ENCODE measurements around the gene OR10AD1.

The OR10AD1 gene

GRCh38 chr12:48180857-48181495 is 22.1 kb downstream of the OR10AD1 start:
- Histone ChIP-seq H3K4me3 (ENCODE audit: low read depth, low read length) (no peak overlapping the region), H2AFZ (ENCODE audit: low read length, unreplicated experiment) (no peak overlapping the region), H3K27me3 (ENCODE audit: insufficient read depth, low read length) (peaks cover 73% of the 10 kb centered on the region), H3K79me2 (ENCODE audit: control insufficient read depth, insufficient read depth, low read length, unreplicated experiment) (no peaks in the 10 kb centered on the region), H3K36me3 (ENCODE audit: insufficient read depth, low read length) (no peaks in the 10 kb centered on the region), H3K27ac (ENCODE audit: low read depth, low read length) (no peak overlapping the region), H3K4me1 (ENCODE audit: control insufficient read depth, insufficient read depth, low read length, unreplicated experiment) (no peaks in the 10 kb centered on the region)

GRCh38 chr12:48180424-48180823 is 22.7 kb downstream of the OR10AD1 start:
- no peak overlapping the region for H3K4me3 ChIP-seq (ENCODE audit: low read depth, low read length)

GRCh38 chr12:48179466-48179865 is 23.6 kb downstream of the OR10AD1 start:
- Histone ChIP-seq H3K4me1 (ENCODE audit: control insufficient read depth, insufficient read depth, low read length, unreplicated experiment) (no peaks in the 10 kb centered on the region), H3K27ac (ENCODE audit: low read depth, low read length) (no peak overlapping the region), H3K79me2 (ENCODE audit: control insufficient read depth, insufficient read depth, low read length, unreplicated experiment) (no peaks in the 10 kb centered on the region), H3K4me3 (ENCODE audit: low read depth, low read length) (no peak overlapping the region), H3K36me3 (ENCODE audit: insufficient read depth, low read length) (no peaks in the 10 kb centered on the region), H3K27me3 (ENCODE audit: insufficient read depth, low read length) (peaks cover 58% of the 10 kb centered on the region), H2AFZ (ENCODE audit: low read length, unreplicated experiment) (no peak overlapping the region)

More at GRCh38 chr12:48180424-48180823, 22.7 kb downstream of the OR10AD1 start:
- Histone ChIP-seq H3K27me3 (ENCODE audit: insufficient read depth, low read length) (peaks cover 68% of the 10 kb centered on the region), H3K79me2 (ENCODE audit: control insufficient read depth, insufficient read depth, low read length, unreplicated experiment) (no peaks in the 10 kb centered on the region), H2AFZ (ENCODE audit: low read length, unreplicated experiment) (no peak overlapping the region), H3K4me1 (ENCODE audit: control insufficient read depth, insufficient read depth, low read length, unreplicated experiment) (no peaks in the 10 kb centered on the region), H3K27ac (ENCODE audit: low read depth, low read length) (no peak overlapping the region), H3K36me3 (ENCODE audit: insufficient read depth, low read length) (no peaks in the 10 kb centered on the region)

- H3K27me3 ChIP-seq (ENCODE audit: insufficient read depth, low read length): peaks cover 48% of the 10 kb centered on the region
- no peak overlapping the region for H2AFZ ChIP-seq (ENCODE audit: low read length, unreplicated experiment)
- H3K27ac ChIP-seq (ENCODE audit: low read depth, low read length): no peak overlapping the region
- no peaks in the 10 kb centered on the region for H3K79me2 ChIP-seq (ENCODE audit: control insufficient read depth, insufficient read depth, low read length, unreplicated experiment)
- no peaks in the 10 kb centered on the region for H3K36me3 ChIP-seq (ENCODE audit: insufficient read depth, low read length)
- no peaks in the 10 kb centered on the region for H3K4me1 ChIP-seq (ENCODE audit: control insufficient read depth, insufficient read depth, low read length, unreplicated experiment)
- H3K4me3 ChIP-seq (ENCODE audit: low read depth, low read length): no peak overlapping the region
These were observed 25.1 kb downstream of the OR10AD1 start for GRCh38 chr12:48177982-48178381.

GRCh38 chr12:48176417-48176751 is 26.7 kb downstream of the OR10AD1 start:
- Histone ChIP-seq H3K4me1 (ENCODE audit: control insufficient read depth, insufficient read depth, low read length, unreplicated experiment) (no peaks in the 10 kb centered on the region), H3K36me3 (ENCODE audit: insufficient read depth, low read length) (no peaks in the 10 kb centered on the region), H3K4me3 (ENCODE audit: low read depth, low read length) (no peak overlapping the region), H2AFZ (ENCODE audit: low read length, unreplicated experiment) (no peak overlapping the region), H3K79me2 (ENCODE audit: control insufficient read depth, insufficient read depth, low read length, unreplicated experiment) (no peaks in the 10 kb centered on the region), H3K27ac (ENCODE audit: low read depth, low read length) (no peak overlapping the region), H3K27me3 (ENCODE audit: insufficient read depth, low read length) (peaks cover 46% of the 10 kb centered on the region)

- H3K4me1 ChIP-seq (ENCODE audit: control insufficient read depth, insufficient read depth, low read length, unreplicated experiment): no peaks in the 10 kb centered on the region
- H3K36me3 ChIP-seq (ENCODE audit: insufficient read depth, low read length): no peaks in the 10 kb centered on the region
- no peak overlapping the region for H3K27ac ChIP-seq (ENCODE audit: low read depth, low read length)
- H3K4me3 ChIP-seq (ENCODE audit: low read depth, low read length): peak overlapping the region; percentile 32
- peak overlapping the region; percentile 3 for H2AFZ ChIP-seq (ENCODE audit: low read length, unreplicated experiment)
- peaks cover 41% of the 10 kb centered on the region for H3K27me3 ChIP-seq (ENCODE audit: insufficient read depth, low read length)
- H3K79me2 ChIP-seq (ENCODE audit: control insufficient read depth, insufficient read depth, low read length, unreplicated experiment): no peaks in the 10 kb centered on the region
These were observed 27.3 kb downstream of the OR10AD1 start for GRCh38 chr12:48175613-48176416.

GRCh38 chr12:48169011-48169410 is 34.1 kb downstream of the OR10AD1 start:
- no peak overlapping the region for H3K27ac ChIP-seq (ENCODE audit: low read depth, low read length)
- H3K79me2 ChIP-seq (ENCODE audit: control insufficient read depth, insufficient read depth, low read length, unreplicated experiment): no peaks in the 10 kb centered on the region
- no peak overlapping the region for H3K4me3 ChIP-seq (ENCODE audit: low read depth, low read length)
- H2AFZ ChIP-seq (ENCODE audit: low read length, unreplicated experiment): no peak overlapping the region
- no peaks in the 10 kb centered on the region for H3K4me1 ChIP-seq (ENCODE audit: control insufficient read depth, insufficient read depth, low read length, unreplicated experiment)
- no peaks in the 10 kb centered on the region for H3K27me3 ChIP-seq (ENCODE audit: insufficient read depth, low read length)
- no peaks in the 10 kb centered on the region for H3K36me3 ChIP-seq (ENCODE audit: insufficient read depth, low read length)

- Histone ChIP-seq H3K79me2 (ENCODE audit: control insufficient read depth, insufficient read depth, low read length, unreplicated experiment) (no peaks in the 10 kb centered on the region), H3K27me3 (ENCODE audit: insufficient read depth, low read length) (no peaks in the 10 kb centered on the region), H2AFZ (ENCODE audit: low read length, unreplicated experiment) (no peak overlapping the region), H3K36me3 (ENCODE audit: insufficient read depth, low read length) (no peaks in the 10 kb centered on the region), H3K27ac (ENCODE audit: low read depth, low read length) (no peak overlapping the region), H3K4me3 (ENCODE audit: low read depth, low read length) (no peak overlapping the region), H3K4me1 (ENCODE audit: control insufficient read depth, insufficient read depth, low read length, unreplicated experiment) (no peaks in the 10 kb centered on the region)
These were observed 37.8 kb downstream of the OR10AD1 start for GRCh38 chr12:48165089-48165981.

- Histone ChIP-seq H3K36me3 (ENCODE audit: insufficient read depth, low read length) (no peaks in the 10 kb centered on the region), H3K4me3 (ENCODE audit: low read depth, low read length) (no peak overlapping the region), H3K27ac (ENCODE audit: low read depth, low read length) (no peak overlapping the region), H3K4me1 (ENCODE audit: control insufficient read depth, insufficient read depth, low read length, unreplicated experiment) (no peaks in the 10 kb centered on the region), H3K79me2 (ENCODE audit: control insufficient read depth, insufficient read depth, low read length, unreplicated experiment) (no peaks in the 10 kb centered on the region), H3K27me3 (ENCODE audit: insufficient read depth, low read length) (no peaks in the 10 kb centered on the region), H2AFZ (ENCODE audit: low read length, unreplicated experiment) (no peak overlapping the region)
These were observed 38.6 kb downstream of the OR10AD1 start for GRCh38 chr12:48164451-48164850.

- Histone ChIP-seq H3K27me3 (ENCODE audit: insufficient read depth, low read length) (no peaks in the 10 kb centered on the region), H3K4me1 (ENCODE audit: control insufficient read depth, insufficient read depth, low read length, unreplicated experiment) (no peaks in the 10 kb centered on the region), H3K27ac (ENCODE audit: low read depth, low read length) (no peak overlapping the region), H2AFZ (ENCODE audit: low read length, unreplicated experiment) (no peak overlapping the region), H3K36me3 (ENCODE audit: insufficient read depth, low read length) (no peaks in the 10 kb centered on the region), H3K4me3 (ENCODE audit: low read depth, low read length) (no peak overlapping the region), H3K79me2 (ENCODE audit: control insufficient read depth, insufficient read depth, low read length, unreplicated experiment) (no peaks in the 10 kb centered on the region)
These were observed 39.8 kb downstream of the OR10AD1 start for GRCh38 chr12:48163150-48163747.
